Keratinocyte (primary cell): ENCODE data around the gene SYNGR1. TPM values are rescaled to one million over a fixed set of nuclear protein-coding genes. Genes with fewer than 3 reads are reported as not detected.
A peak's percentile ranks its signal among the peaks of the same experiment; 100 is the strongest.

Experiments
- DNase-seq: peaks from one replicate; pipeline ENCODE4 v3.0.0-alpha.2; 2011; ENCODE audit warnings: low read depth, missing footprints, low spot score
- FAIRE-seq: peaks from 2 replicates; lab custom pipeline; 2011; peaks lifted over from hg19 to GRCh38; lab: Jason Lieb, UNC
- H2AFZ ChIP-seq: 2 replicates; pipeline ENCODE4 v1.6.0; 2012; ENCODE audit warnings: low read length, control low read depth, inconsistent platforms; ENCODE audit not compliant: control insufficient read depth
- H3K27ac ChIP-seq: 2 replicates; pipeline ENCODE4 v1.5.1; 2011; ENCODE audit warnings: low read length; ENCODE audit not compliant: control insufficient read depth, insufficient read depth
- H3K27me3 ChIP-seq: 3 replicates; pipeline ENCODE4 v1.6.0; 2011; ENCODE audit warnings: low read length; ENCODE audit not compliant: control insufficient read depth, insufficient read depth; ENCODE audit errors: extremely low read depth
- H3K36me3 ChIP-seq, 2 experiments: 2 replicates in 1 of 2; 3 replicates in 1 of 2; pipeline ENCODE4 v1.5.1; 2011; ENCODE audit warnings: low read length in 2 of 2, mild to moderate bottlenecking in 1 of 2; ENCODE audit not compliant: control insufficient read depth in 2 of 2, insufficient read depth in 2 of 2; ENCODE audit errors: extremely low read depth in 1 of 2
- H3K4me1 ChIP-seq: 3 replicates; pipeline ENCODE4 v1.5.1; 2011; ENCODE audit warnings: low read length; ENCODE audit not compliant: control insufficient read depth, insufficient read depth; ENCODE audit errors: extremely low read depth
- H3K4me2 ChIP-seq: 3 replicates; pipeline ENCODE4 v1.6.0; 2011; ENCODE audit warnings: low read depth, low read length; ENCODE audit not compliant: control insufficient read depth, insufficient read depth; ENCODE audit errors: extremely low read depth
- H3K4me3 ChIP-seq, 3 experiments: fragments of 200-600 bp in 1 of 3; sonication (generic) in 1 of 3; 2 replicates in 2 of 3; 3 replicates in 1 of 3; pipeline ENCODE4 v1.5.1; 2011 to 2016; ENCODE audit warnings: low read length in 3 of 3, mild to moderate bottlenecking in 3 of 3, control low read depth in 2 of 3, inconsistent platforms in 1 of 3, low read depth in 1 of 3, mixed read lengths in 1 of 3, mixed run types in 1 of 3, moderate library complexity in 1 of 3; ENCODE audit not compliant: control insufficient read depth in 2 of 3, insufficient read depth in 2 of 3; ENCODE audit errors: extremely low read depth in 1 of 3
- H3K79me2 ChIP-seq: 2 replicates; pipeline ENCODE4 v1.6.0; 2012; ENCODE audit warnings: low read length; ENCODE audit not compliant: control insufficient read depth, insufficient read depth
- H3K9ac ChIP-seq: 3 replicates; pipeline ENCODE4 v1.6.0; 2011; ENCODE audit warnings: low read length; ENCODE audit not compliant: control insufficient read depth, insufficient read depth; ENCODE audit errors: extremely low read depth
- H3K9me1 ChIP-seq: 3 replicates; pipeline ENCODE4 v1.6.0; 2011; ENCODE audit warnings: low read length; ENCODE audit not compliant: control insufficient read depth, insufficient read depth; ENCODE audit errors: extremely low read depth
- H3K9me3 ChIP-seq: 2 replicates; pipeline ENCODE4 v1.5.1; 2012; ENCODE audit warnings: low read depth, low read length; ENCODE audit not compliant: control insufficient read depth
- H4K20me1 ChIP-seq: 3 replicates; pipeline ENCODE4 v1.6.0; 2011; ENCODE audit warnings: low read length; ENCODE audit not compliant: control insufficient read depth, insufficient read depth; ENCODE audit errors: extremely low read depth
- CTCF ChIP-seq, 3 experiments: IDR thresholded peaks in 1 of 3; conservative IDR thresholded peaks in 1 of 3; optimal IDR thresholded peaks in 1 of 3; 2 replicates in 2 of 3; 3 replicates in 1 of 3; pipeline versions ENCODE3 to v1.5.1; 2011; ENCODE audit warnings: low read length in 3 of 3, mild to moderate bottlenecking in 3 of 3, moderate library complexity in 2 of 3, control low read depth in 1 of 3, inconsistent platforms in 1 of 3; ENCODE audit not compliant: insufficient read depth in 2 of 3; ENCODE audit errors: extremely low read depth in 1 of 3
- EZH2 ChIP-seq: IDR thresholded peaks from one replicate; pipeline ENCODE4 v1.6.1; 2012; ENCODE audit warnings: inconsistent platforms, mild to moderate bottlenecking, low read length, moderate library complexity
- dilution Hi-C: fragments of 300-500 bp; cut with MboI; formaldehyde crosslinking; loops from one replicate; pipeline ENCODE4 v1.7.0; 2020; ENCODE audit warnings: low sequenced_read_pairs; ENCODE audit not compliant: extremely low pct_ligation_motif_present
- polyA plus RNA-seq, 5 experiments: library from polyadenylated mRNA; depleted of rRNA in 3 of 5; stranded (reverse) in 3 of 5; stranded (forward) in 1 of 5; unstranded in 1 of 5; fragments of >200 nt; gene quantifications; 1 replicate in 1 of 5; 2 replicates in 3 of 5; 3 replicates in 1 of 5; pipeline versions ENCODE4 v1.2.1 to v1.2.3, GENCODE V29; 2011 to 2012; ENCODE audit warnings: missing spikeins in 2 of 5, low read depth in 1 of 5, low replicate concordance in 1 of 5

The SYNGR1 gene
- polyA plus RNA-seq, 1 donor (not counting 4 experiments of a cell fraction or from before 2014, with no cell fraction given), result 0.63 TPM

GRCh38 chr22:39348909-39349505, 784 bp upstream of the SYNGR1 start:
- H3K27ac ChIP-seq, result no peak overlapping the region
- H3K4me2 ChIP-seq, result peak overlapping the region; percentile 85
- no peaks in the 10 kb centered on the region for H3K79me2 ChIP-seq
- H3K9me3 ChIP-seq, result no peaks in the 10 kb centered on the region
- FAIRE-seq, result no peak
- peaks cover 25% of the 10 kb centered on the region for H3K4me1 ChIP-seq
- H2AFZ ChIP-seq, result no peak overlapping the region
- H3K9ac ChIP-seq, result no peak overlapping the region
- dilution Hi-C loops, result no loop called here
- TF ChIP-seq EZH2 (no peak), CTCF (optimal IDR thresholded peaks at IDR 0.05 in 1 of 3, IDR thresholded peaks at IDR 0.05 in 1 of 3, conservative IDR thresholded peaks at IDR 0.05 in 1 of 3; ENCODE audit: extremely low read depth in 1 of 3, insufficient read depth in 2 of 3, low read length in 3 of 3) (no peak)
- no peaks in the 10 kb centered on the region for H3K9me1 ChIP-seq
- H3K36me3 ChIP-seq, result no peaks in the 10 kb centered on the region
- peaks cover 4% of the 10 kb centered on the region for H4K20me1 ChIP-seq
- DNase-seq, result no peak
- peak overlapping the region in 2 of 3 experiments; percentile 34 to 51 for H3K4me3 ChIP-seq
- H3K27me3 ChIP-seq, result peaks cover 9% of the 10 kb centered on the region

DNA sequence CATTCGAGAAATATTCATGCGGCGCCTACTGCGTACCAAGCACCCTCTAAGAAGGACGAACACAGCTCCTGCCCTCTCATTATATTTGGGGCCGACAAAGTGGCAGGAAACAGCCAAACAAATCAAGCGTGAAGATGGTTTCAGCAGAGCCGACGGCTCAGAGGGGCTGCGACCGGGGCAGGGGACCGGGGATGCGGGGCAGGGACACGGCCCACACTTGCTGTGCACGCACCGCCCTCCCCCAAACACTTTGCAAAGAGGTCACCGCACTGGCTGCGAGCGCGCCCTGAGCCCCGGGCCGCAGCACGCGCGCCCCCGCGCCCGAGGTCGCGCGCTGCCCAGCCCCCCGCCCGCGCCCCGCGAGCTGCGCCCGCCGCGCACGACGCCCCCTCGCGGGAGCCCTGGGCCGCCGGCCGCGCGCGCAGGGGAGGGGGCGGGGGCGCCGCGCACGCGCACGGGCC, 255 bp upstream of the SYNGR1 start:
- dilution Hi-C loops, result no loop called here
- H3K4me2 ChIP-seq, result peak overlapping the region; percentile 85
- FAIRE-seq (no peak), DNase-seq (no peak)
- peak overlapping the region; percentile 42 for H2AFZ ChIP-seq
- TF ChIP-seq CTCF (optimal IDR thresholded peaks at IDR 0.05 in 1 of 3, IDR thresholded peaks at IDR 0.05 in 1 of 3, conservative IDR thresholded peaks at IDR 0.05 in 1 of 3; ENCODE audit: extremely low read depth in 1 of 3, insufficient read depth in 2 of 3, low read length in 3 of 3) (no peak), EZH2 (no peak)
- H3K9me1 ChIP-seq, result no peaks in the 10 kb centered on the region
- H3K79me2 ChIP-seq, result no peaks in the 10 kb centered on the region
- no peaks in the 10 kb centered on the region for H3K9me3 ChIP-seq
- peak overlapping the region; percentile 34 to 51 (median 48) for H3K4me3 ChIP-seq
- H3K27me3 ChIP-seq, result peaks cover 6% of the 10 kb centered on the region
- peaks cover 25% of the 10 kb centered on the region for H3K4me1 ChIP-seq
- no peaks in the 10 kb centered on the region for H3K36me3 ChIP-seq
- peaks cover 4% of the 10 kb centered on the region for H4K20me1 ChIP-seq
- H3K9ac ChIP-seq, result no peak overlapping the region
- no peak overlapping the region for H3K27ac ChIP-seq
